ENCODE data around the gene FGFR2. TPM values are rescaled to one million over a fixed set of nuclear protein-coding genes. Genes with fewer than 3 reads are reported as not detected.

The FGFR2 gene
- total and polyA plus RNA-seq, 2 donors (not counting 3 experiments of a cell fraction or from before 2014, with no cell fraction given) = 0.06 TPM; not detected in 1

- H3K27me3 ChIP-seq (ENCODE audit: control insufficient read depth in 2 of 2, insufficient read depth in 2 of 2, low read length in 2 of 2) = no peaks in the 10 kb centered on the region
- no peak overlapping the region for H3K27ac ChIP-seq (ENCODE audit: insufficient read depth, low read depth, low read length)
- no TSS peak for BruUV-seq (replicated peaks)
- H3K9me3 ChIP-seq (replicated peaks; ENCODE audit: control insufficient read depth, insufficient read depth, low read length) = no peaks in the 10 kb centered on the region
- H3K9ac ChIP-seq (replicated peaks; ENCODE audit: extremely low read depth, insufficient read depth, low read length) = no peak overlapping the region
- POLR2A ChIA-PET = no interaction called here
- no peak overlapping the region for H3K4me2 ChIP-seq (ENCODE audit: insufficient read depth, low read length)
- FAIRE-seq (no peak), DNase-seq (ENCODE audit: low read depth, low spot score) (no peak)
- no peaks in the 10 kb centered on the region for H3K9me1 ChIP-seq (replicated peaks; ENCODE audit: control insufficient read depth, extremely low read depth, insufficient read depth, low read length)
- no peaks in the 10 kb centered on the region for H3K79me2 ChIP-seq (ENCODE audit: control insufficient read depth, insufficient read depth, low read length)
- H2AFZ ChIP-seq (ENCODE audit: low read depth, low read length) = no peak overlapping the region
- dilution Hi-C loops (cut with MboI; ENCODE audit: extremely low pct_ligation_motif_present, low sequenced_read_pairs) = no loop called here
- TF ChIP-seq CTCF (IDR thresholded peaks at IDR 0.05; ENCODE audit: extremely low read depth in 1 of 2, insufficient read depth in 1 of 2, low read depth in 1 of 2, low read length in 2 of 2) (no peak), FOS (IDR thresholded peaks at IDR 0.05; ENCODE audit: borderline replicate concordance, insufficient read depth, low read length) (no peak), POLR2A (IDR thresholded peaks at IDR 0.05; ENCODE audit: low read depth, low read length) (no peak), MYC (IDR thresholded peaks at IDR 0.05; ENCODE audit: low read depth, low read length) (no peak), POLR2AphosphoS5 (IDR thresholded peaks at IDR 0.05; ENCODE audit: insufficient read depth, low read depth, low read length) (no peak), EZH2 (IDR thresholded peaks at IDR 0.05; ENCODE audit: borderline replicate concordance, low read depth, low read length, severe bottlenecking) (no peak), MAX (IDR thresholded peaks at IDR 0.05; ENCODE audit: insufficient read depth, insufficient read length) (no peak), GATA2 (IDR thresholded peaks at IDR 0.05; ENCODE audit: insufficient read depth, insufficient read length, low read depth, low read length) (no peak), JUN (IDR thresholded peaks at IDR 0.05; ENCODE audit: borderline replicate concordance, insufficient read depth, insufficient read length, low read depth) (no peak)
- H4K20me1 ChIP-seq (replicated peaks; ENCODE audit: control insufficient read depth, extremely low read depth, insufficient read depth, low read length) = no peaks in the 10 kb centered on the region
- no peaks in the 10 kb centered on the region for H3K36me3 ChIP-seq (ENCODE audit: control insufficient read depth in 2 of 2, extremely low read depth in 1 of 2, insufficient read depth in 2 of 2, low read length in 2 of 2)
- intact Hi-C loops (cut with micrococcal nuclease) = no loop called here
- CTCF ChIA-PET = no interaction called here
- no peak overlapping the region for H3K4me3 ChIP-seq (replicated peaks in 1 of 3; ENCODE audit: insufficient read depth in 1 of 3, low read depth in 1 of 3, low read length in 3 of 3)
- peaks cover 5% of the 10 kb centered on the region for H3K4me1 ChIP-seq (ENCODE audit: control insufficient read depth, extremely low read depth, insufficient read depth, low read length)
Measured at GRCh38 chr10:121535381-121535780, 62.9 kb downstream of the FGFR2 start.
